Progenitor cell of endocrine pancreas (in vitro differentiated cells): ENCODE data around the gene FNDC3B. TPM values are rescaled to one million over a fixed set of nuclear protein-coding genes. Genes with fewer than 3 reads are reported as not detected.

Source experiments
- DNase-seq: peaks from one replicate; pipeline ENCODE4 v3.0.0; 2021; ENCODE audit warnings: low spot score; ENCODE audit not compliant: unreplicated experiment
- H3K27ac Mint-ChIP-seq: 2 replicates; pipeline ENCODE4 v1.8.0; 2021; ENCODE audit warnings: mild to moderate bottlenecking, moderate library complexity, mixed read lengths
- H3K27me3 Mint-ChIP-seq: 2 replicates; pipeline ENCODE4 v1.8.0; 2021; ENCODE audit warnings: mixed read lengths
- H3K36me3 Mint-ChIP-seq: 2 replicates; pipeline ENCODE4 v1.8.0; 2022; ENCODE audit warnings: mixed read lengths; ENCODE audit not compliant: insufficient read depth
- H3K4me1 Mint-ChIP-seq: 2 replicates; pipeline ENCODE4 v1.8.0; 2021; ENCODE audit warnings: low read depth, mixed read lengths
- H3K4me3 Mint-ChIP-seq: 2 replicates; pipeline ENCODE4 v1.8.0; 2021; ENCODE audit warnings: low read depth, mild to moderate bottlenecking, moderate library complexity, mixed read lengths
- H3K9me3 Mint-ChIP-seq: 2 replicates; pipeline ENCODE4 v1.8.0; 2021; ENCODE audit warnings: low read depth, mixed read lengths
- total RNA-seq: library from RNA; stranded (reverse); gene quantifications from 2 replicates; pipeline ENCODE4 v1.2.1, GENCODE V29; 2021
- TF ChIP-seq, protein P1 (sequence below): fragments of 200-600 bp; sonication (generic); IDR thresholded peaks from one replicate; pipeline ENCODE4 v1.5.0; 2021; ENCODE audit warnings: antibody characterized with exemption, mild to moderate bottlenecking; ENCODE audit not compliant: unreplicated experiment

The FNDC3B gene
- total RNA-seq, 1 donor from 2014 or later = 158 TPM

DNA sequence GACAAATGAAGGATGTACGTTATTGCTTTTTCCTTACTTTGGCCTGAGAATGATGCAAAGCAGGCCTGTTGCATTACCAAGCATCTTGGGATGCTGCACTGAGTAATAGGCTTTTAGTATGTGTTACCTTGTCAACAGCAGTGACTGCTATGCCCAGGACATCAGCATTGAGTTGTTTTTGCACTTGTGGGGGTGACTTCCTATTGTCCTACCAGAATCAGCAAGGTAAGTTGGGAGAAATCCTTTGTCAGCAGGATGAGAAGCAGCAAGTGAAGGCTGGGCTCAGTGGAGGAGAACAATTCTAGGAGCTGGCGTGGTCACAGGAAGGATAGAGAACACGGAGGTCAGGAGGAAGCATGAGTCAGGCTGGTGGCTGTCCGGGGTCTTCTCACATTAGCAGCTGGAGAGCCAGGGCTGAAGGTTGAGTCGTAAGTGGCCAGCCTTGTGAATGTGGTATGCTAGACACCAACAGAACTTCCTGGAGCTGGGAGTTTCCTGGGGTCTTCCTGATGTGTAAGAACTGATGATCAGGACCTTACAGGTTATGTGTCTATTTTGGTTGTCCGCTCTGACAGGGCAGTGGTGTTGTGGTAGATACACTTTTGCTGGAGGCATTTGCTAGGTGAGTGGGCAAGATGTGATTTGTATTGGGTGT lies 142.7 kb downstream of the FNDC3B start:
- H3K36me3 Mint-ChIP-seq = peaks cover 6% of the 10 kb centered on the region
- TF ChIP-seq, protein P1, sequence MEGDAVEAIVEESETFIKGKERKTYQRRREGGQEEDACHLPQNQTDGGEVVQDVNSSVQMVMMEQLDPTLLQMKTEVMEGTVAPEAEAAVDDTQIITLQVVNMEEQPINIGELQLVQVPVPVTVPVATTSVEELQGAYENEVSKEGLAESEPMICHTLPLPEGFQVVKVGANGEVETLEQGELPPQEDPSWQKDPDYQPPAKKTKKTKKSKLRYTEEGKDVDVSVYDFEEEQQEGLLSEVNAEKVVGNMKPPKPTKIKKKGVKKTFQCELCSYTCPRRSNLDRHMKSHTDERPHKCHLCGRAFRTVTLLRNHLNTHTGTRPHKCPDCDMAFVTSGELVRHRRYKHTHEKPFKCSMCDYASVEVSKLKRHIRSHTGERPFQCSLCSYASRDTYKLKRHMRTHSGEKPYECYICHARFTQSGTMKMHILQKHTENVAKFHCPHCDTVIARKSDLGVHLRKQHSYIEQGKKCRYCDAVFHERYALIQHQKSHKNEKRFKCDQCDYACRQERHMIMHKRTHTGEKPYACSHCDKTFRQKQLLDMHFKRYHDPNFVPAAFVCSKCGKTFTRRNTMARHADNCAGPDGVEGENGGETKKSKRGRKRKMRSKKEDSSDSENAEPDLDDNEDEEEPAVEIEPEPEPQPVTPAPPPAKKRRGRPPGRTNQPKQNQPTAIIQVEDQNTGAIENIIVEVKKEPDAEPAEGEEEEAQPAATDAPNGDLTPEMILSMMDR = no peak
- no peak for DNase-seq
- peak overlapping the region; percentile 26 for H3K27ac Mint-ChIP-seq
- H3K9me3 Mint-ChIP-seq = no peaks in the 10 kb centered on the region
- H3K4me1 Mint-ChIP-seq = peaks cover 29% of the 10 kb centered on the region
- H3K27me3 Mint-ChIP-seq = no peaks in the 10 kb centered on the region
- no peak overlapping the region for H3K4me3 Mint-ChIP-seq

DNA sequence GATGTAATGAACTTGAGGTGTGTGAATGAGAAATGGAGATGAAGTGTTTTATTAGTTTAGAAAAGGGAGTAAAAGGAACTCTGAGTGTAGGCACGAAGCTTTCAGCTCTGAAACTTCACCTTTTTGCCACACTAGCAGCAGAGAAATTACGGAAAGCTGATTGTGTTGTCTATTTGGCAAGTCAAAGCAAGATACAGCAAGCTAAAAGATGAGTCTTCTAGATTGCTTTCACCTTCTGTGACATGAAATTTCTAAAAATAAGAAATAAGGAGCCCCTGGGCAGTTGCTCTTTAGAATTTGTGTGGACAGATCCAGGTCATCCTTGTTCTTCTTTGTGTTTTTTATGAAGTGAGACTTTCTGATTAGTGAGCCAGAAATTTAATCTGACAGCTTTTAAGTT lies 143.4 kb downstream of the FNDC3B start:
- Mint-ChIP-seq H3K27ac (peak overlapping the region; percentile 26), H3K27me3 (no peaks in the 10 kb centered on the region), H3K36me3 (peaks cover 7% of the 10 kb centered on the region), H3K4me3 (no peak overlapping the region), H3K9me3 (no peaks in the 10 kb centered on the region), H3K4me1 (peaks cover 29% of the 10 kb centered on the region)
- TF ChIP-seq, protein P1 = no peak
- DNase-seq = no peak

DNA sequence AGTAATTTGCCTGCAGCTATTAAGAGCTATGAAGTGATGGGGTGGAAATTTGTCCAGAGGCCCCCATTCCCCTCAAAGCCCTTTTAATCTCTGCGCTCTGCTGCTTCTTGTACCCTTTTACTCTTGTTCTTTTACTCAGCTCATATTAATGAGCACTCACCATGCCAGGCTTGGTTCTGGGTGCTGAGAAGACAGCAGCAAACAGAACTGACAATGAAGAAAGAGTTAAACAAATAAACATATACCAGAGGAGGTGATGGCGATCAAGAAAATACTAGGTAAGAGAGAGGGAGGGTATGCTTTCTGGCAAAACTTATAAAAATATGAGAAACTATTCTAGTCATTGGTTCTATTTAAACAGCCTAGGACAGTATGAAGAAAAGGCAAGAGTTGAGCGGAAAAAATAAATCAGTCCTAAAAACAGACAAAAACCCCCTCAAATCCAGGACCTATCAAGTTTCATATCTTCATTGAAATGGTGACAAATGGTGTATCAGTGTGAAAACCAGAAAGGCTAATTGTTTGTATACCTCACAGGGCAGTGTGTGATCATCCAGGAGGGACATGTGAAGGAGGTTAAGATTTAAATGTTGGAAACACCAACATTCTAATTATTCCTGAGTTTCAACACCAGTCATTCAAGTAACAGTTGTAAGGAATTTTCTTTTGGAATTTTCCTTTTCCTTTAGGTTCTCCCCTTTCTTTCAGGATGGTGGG lies 144.9 kb downstream of the FNDC3B start:
- TF ChIP-seq, protein P1 = no peak
- Mint-ChIP-seq H3K36me3 (peaks cover 5% of the 10 kb centered on the region), H3K27ac (no peak overlapping the region), H3K4me3 (no peak overlapping the region), H3K4me1 (peaks cover 28% of the 10 kb centered on the region), H3K27me3 (no peaks in the 10 kb centered on the region), H3K9me3 (no peaks in the 10 kb centered on the region)
- DNase-seq = no peak

DNA sequence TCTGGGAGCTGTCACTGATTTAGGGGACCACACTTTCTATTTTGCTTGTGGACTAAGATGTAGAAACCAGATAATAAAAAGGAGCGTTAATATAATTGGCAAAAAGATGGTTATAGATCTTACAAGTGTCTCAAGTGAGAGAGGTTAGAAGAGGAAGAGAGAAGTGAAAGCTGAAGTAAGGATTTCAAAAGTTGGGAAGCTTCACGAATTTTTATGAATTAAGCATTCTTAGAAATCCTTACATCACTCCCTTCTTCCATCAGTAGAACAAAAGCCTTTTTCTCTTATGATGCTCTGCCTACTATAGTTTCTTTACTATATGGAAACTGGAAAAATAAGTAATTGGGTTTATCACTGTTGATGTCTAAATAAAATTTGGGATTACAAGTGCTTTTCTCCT lies 146.5 kb downstream of the FNDC3B start:
- Mint-ChIP-seq H3K4me3 (no peak overlapping the region), H3K36me3 (peaks cover 5% of the 10 kb centered on the region), H3K4me1 (peaks cover 21% of the 10 kb centered on the region), H3K27me3 (no peaks in the 10 kb centered on the region), H3K9me3 (no peaks in the 10 kb centered on the region), H3K27ac (no peak overlapping the region)
- DNase-seq = no peak
- TF ChIP-seq, protein P1 = no peak

DNA sequence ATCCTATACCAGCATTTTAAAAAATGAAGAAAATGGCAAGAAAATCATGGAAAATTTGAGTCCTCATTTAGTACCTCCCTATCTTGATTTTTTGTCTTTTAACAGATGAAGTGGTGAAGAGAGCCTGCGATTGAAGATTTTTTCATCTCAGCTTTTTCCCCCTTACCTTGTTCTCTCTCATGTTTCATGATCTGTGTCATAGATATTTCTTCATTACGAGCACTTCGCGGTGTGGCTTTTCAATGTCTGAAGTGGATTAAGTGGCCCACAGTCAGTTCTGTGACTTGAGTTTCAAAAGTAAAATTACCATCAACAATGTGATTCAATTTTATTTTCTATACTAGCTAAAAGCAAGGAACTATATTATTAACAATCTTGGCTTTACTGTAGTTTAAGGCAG lies 147.2 kb downstream of the FNDC3B start:
- no peak for DNase-seq
- H3K9me3 Mint-ChIP-seq = no peaks in the 10 kb centered on the region
- H3K27me3 Mint-ChIP-seq = no peaks in the 10 kb centered on the region
- H3K4me1 Mint-ChIP-seq = peaks cover 21% of the 10 kb centered on the region
- peaks cover 5% of the 10 kb centered on the region for H3K36me3 Mint-ChIP-seq
- no peak overlapping the region for H3K27ac Mint-ChIP-seq
- TF ChIP-seq, protein P1 = no peak
- H3K4me3 Mint-ChIP-seq = no peak overlapping the region
